Activated T-cell treated with anti-CD3 and anti-CD28 coated beads, Interleukin-2, amount 50 U/mL, for 48 hours (primary cell): ENCODE measurements around the gene CCT7.

Experiments used
- DNase-seq, 2 experiments: peaks; one replicate each; pipeline ENCODE4 v3.0.0-alpha.2; 2020

Gene CCT7

DNA sequence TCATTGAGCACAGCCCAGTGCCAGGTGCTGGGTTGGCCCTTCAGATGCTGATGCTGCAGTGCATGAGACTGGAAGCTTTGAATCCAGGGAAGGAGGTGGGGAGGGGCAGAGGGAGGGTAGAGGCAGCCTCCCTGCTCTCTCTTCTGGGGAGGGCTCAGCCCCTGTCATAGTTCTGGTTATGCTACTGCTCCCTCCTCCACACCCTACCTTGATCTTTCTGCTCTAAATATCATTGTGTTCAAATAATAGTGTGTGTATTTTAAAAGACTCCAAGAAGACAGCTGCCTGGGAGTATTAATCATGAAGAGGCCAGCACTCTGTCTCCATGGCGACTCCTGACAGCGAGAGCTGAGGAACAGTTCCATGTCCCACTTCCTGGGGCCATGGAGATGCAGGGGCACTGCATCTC lies 63.0 kb downstream of the CCT7 start:
- no peak for DNase-seq

DNA sequence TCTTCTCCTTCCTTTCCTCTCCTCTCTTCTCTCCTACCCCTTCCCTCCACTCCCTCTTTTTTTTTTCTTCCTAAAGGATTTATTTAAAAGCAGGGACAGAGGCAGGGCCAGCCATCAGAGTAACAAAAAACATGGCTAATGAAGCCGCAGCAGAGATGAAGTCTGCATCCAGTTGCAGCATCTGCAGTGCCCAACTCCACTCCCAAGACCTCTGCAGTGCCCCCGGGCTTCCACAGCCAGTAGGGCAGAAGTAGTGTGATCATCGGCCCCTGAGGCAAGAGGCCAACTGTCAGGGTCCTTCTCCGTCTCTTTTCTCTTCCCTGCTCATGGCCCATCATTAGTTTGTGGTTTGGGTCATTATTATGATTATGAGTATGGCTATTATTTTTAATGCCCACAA lies 63.5 kb downstream of the CCT7 start:
- DNase-seq: no peak

DNA sequence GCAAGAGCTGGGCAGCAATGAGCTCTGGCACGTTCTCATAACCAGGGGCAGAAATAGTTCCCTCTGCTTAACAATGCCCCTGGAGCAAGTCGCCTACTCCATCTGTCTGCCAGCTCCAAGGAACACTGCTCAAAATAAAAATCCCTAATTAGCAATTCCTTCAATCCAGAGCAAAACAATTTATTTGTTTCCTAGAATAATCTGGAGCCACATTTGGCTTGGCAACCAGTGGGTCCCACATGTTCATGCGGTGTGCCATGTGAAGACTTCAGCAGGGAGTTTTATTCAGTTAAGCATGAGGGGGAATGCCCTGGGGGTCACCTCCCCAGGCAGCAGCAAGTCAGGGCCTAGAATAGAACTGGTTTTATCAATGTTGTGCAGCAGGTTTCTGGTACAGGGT lies 66.8 kb downstream of the CCT7 start:
- DNase-seq: no peak

DNA sequence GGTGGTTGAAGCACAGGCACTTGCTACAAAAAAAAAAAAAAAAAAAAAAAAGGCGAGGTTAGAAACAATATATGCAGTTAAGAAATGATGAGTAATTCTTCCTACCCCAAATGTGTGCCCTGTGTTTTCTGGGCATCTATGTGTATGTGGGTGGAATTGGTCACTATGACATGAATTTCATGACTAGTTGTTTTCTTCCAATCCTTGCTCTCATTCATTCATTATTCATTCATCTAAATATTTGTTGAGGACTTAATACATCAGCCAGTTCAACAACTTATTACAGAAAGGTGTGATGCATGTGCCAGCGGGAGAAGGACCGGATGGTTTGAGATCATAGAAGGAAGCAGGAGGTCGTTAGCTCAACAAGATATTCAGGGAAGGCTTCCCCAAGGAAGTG lies 67.5 kb downstream of the CCT7 start:
- DNase-seq: no peak
